HG03521 (cell line): Measurements from ENCODE around the gene MGAT1.
"Not testable (repeated sequence)": the region's sequence is repeated elsewhere in the genome, so short reads cannot be mapped to it uniquely, and the experiment has no call there.

Experiments used
- ATAC-seq: cut with Tn5 transposase; IDR thresholded peaks from one replicate; pipeline ENCODE4 v1.9.1; 2021; ENCODE audit warnings: mild to moderate bottlenecking, moderate library complexity; ENCODE audit not compliant: unreplicated experiment

The MGAT1 gene

GRCh38 chr5:180786531-180787398 is 15.8 kb downstream of the MGAT1 start:
- no peak for ATAC-seq

GRCh38 chr5:180785794-180786221 is 16.8 kb downstream of the MGAT1 start:
- ATAC-seq, result no peak

GRCh38 chr5:180785121-180785781 is 17.4 kb downstream of the MGAT1 start:
- ATAC-seq, result no peak

GRCh38 chr5:180784497-180785097 is 18.0 kb downstream of the MGAT1 start:
- peak; percentile 52 for ATAC-seq

- ATAC-seq, result no peak
Observed at GRCh38 chr5:180783340-180784052, 19.1 kb downstream of the MGAT1 start.

GRCh38 chr5:180782748-180783147 is 19.9 kb downstream of the MGAT1 start:
- ATAC-seq, result no peak

- ATAC-seq, result not testable (repeated sequence)
Observed at GRCh38 chr5:180781900-180782326, 20.7 kb downstream of the MGAT1 start.

- ATAC-seq, result no peak
Observed at GRCh38 chr5:180779985-180780610, 22.5 kb downstream of the MGAT1 start.

GRCh38 chr5:180777475-180777874 is 25.1 kb downstream of the MGAT1 start:
- ATAC-seq, result no peak

- no peak for ATAC-seq
Observed at GRCh38 chr5:180776376-180776775, 26.2 kb downstream of the MGAT1 start.

- no peak for ATAC-seq
Observed at GRCh38 chr5:180775624-180776023, 27.0 kb downstream of the MGAT1 start.

- no peak for ATAC-seq
Observed at GRCh38 chr5:180771839-180772238, 30.8 kb downstream of the MGAT1 start.

- ATAC-seq, result no peak
Observed at GRCh38 chr5:180769821-180770220, 32.8 kb downstream of the MGAT1 start.

GRCh38 chr5:180755601-180756000 is 47.0 kb downstream of the MGAT1 start:
- ATAC-seq, result no peak

- ATAC-seq, result no peak
Observed at GRCh38 chr5:180744253-180744652, 58.4 kb downstream of the MGAT1 start.

GRCh38 chr5:180742727-180743126 is 59.9 kb downstream of the MGAT1 start:
- no peak for ATAC-seq

GRCh38 chr5:180740953-180741352 is 61.7 kb downstream of the MGAT1 start:
- ATAC-seq, result not testable (repeated sequence)

GRCh38 chr5:180739958-180740357 is 62.6 kb downstream of the MGAT1 start, which contains the start of gene OR2Y1:
Gene OR2Y1, minus strand, starts transcription at chr5:180740058. Its CDS starts 0 bp downstream, at chr5:180740058.
- ATAC-seq, result no peak

GRCh38 chr5:180739271-180739670 is 63.3 kb downstream of the MGAT1 start:
- no peak for ATAC-seq

GRCh38 chr5:180736536-180736935 is 66.1 kb downstream of the MGAT1 start:
- no peak for ATAC-seq
